Osteocyte (in vitro differentiated cells): Measurements from ENCODE around the gene TRAK1. TPM values are rescaled to one million over a fixed set of nuclear protein-coding genes. Genes with fewer than 3 reads are reported as not detected.

Source experiments
- DNase-seq: peaks from one replicate; pipeline ENCODE4 v3.0.0; 2021; ENCODE audit warnings: mixed read lengths; ENCODE audit not compliant: unreplicated experiment; ENCODE audit errors: extremely low spot score
- H3K27ac Mint-ChIP-seq: one replicate; pipeline ENCODE4 v1.8.0; 2021; ENCODE audit warnings: mild to moderate bottlenecking, mixed read lengths; ENCODE audit not compliant: unreplicated experiment
- H3K27me3 Mint-ChIP-seq: one replicate; pipeline ENCODE4 v1.8.0; 2021; ENCODE audit warnings: mixed read lengths; ENCODE audit not compliant: unreplicated experiment
- H3K36me3 Mint-ChIP-seq: one replicate; pipeline ENCODE4 v1.8.0; 2021; ENCODE audit warnings: mixed read lengths; ENCODE audit not compliant: unreplicated experiment
- H3K4me1 Mint-ChIP-seq: one replicate; pipeline ENCODE4 v1.8.0; 2021; ENCODE audit warnings: mixed read lengths; ENCODE audit not compliant: unreplicated experiment
- H3K4me3 Mint-ChIP-seq: one replicate; pipeline ENCODE4 v1.8.0; 2021; ENCODE audit warnings: mild to moderate bottlenecking, moderate library complexity, mixed read lengths; ENCODE audit not compliant: unreplicated experiment
- H3K9me3 Mint-ChIP-seq: one replicate; pipeline ENCODE4 v1.8.0; 2021; ENCODE audit warnings: mixed read lengths; ENCODE audit not compliant: unreplicated experiment
- CTCF ChIP-seq: fragments of 200-600 bp; sonication (generic); IDR thresholded peaks from 2 replicates; pipeline ENCODE4 v1.5.0; 2021; ENCODE audit warnings: antibody characterized with exemption, mild to moderate bottlenecking, moderate library complexity
- total RNA-seq: library from RNA; stranded (reverse); gene quantifications from 2 replicates; pipeline ENCODE4 v1.2.1, GENCODE V29; 2021

TRAK1 gene
- total RNA-seq, 1 donor from 2014 or later, result 30.7 TPM

- no peak for TF ChIP-seq CTCF
- Mint-ChIP-seq H3K27me3 (peaks cover 2% of the 10 kb centered on the region), H3K4me3 (no peak overlapping the region), H3K36me3 (peaks cover 32% of the 10 kb centered on the region), H3K9me3 (no peaks in the 10 kb centered on the region), H3K4me1 (peaks cover 6% of the 10 kb centered on the region), H3K27ac (no peak overlapping the region)
- no peak for DNase-seq
These were observed 133.7 kb downstream of the TRAK1 start for GRCh38 chr3:42224658-42225421.

- no peak overlapping the region for H3K27ac Mint-ChIP-seq
- peaks cover 26% of the 10 kb centered on the region for H3K36me3 Mint-ChIP-seq
- no peak overlapping the region for H3K4me3 Mint-ChIP-seq
- peaks cover 6% of the 10 kb centered on the region for H3K4me1 Mint-ChIP-seq
- no peak for DNase-seq
- no peaks in the 10 kb centered on the region for H3K9me3 Mint-ChIP-seq
- TF ChIP-seq CTCF, result no peak
- H3K27me3 Mint-ChIP-seq, result peaks cover 2% of the 10 kb centered on the region
These were observed 134.6 kb downstream of the TRAK1 start for GRCh38 chr3:42225486-42226363.

- DNase-seq, result no peak
- Mint-ChIP-seq H3K9me3 (no peaks in the 10 kb centered on the region), H3K4me3 (no peak overlapping the region), H3K27me3 (peaks cover 2% of the 10 kb centered on the region), H3K27ac (no peak overlapping the region), H3K4me1 (peaks cover 6% of the 10 kb centered on the region), H3K36me3 (peaks cover 26% of the 10 kb centered on the region)
- no peak for TF ChIP-seq CTCF
These were observed 135.6 kb downstream of the TRAK1 start for GRCh38 chr3:42226470-42227425.

- peaks cover 16% of the 10 kb centered on the region for H3K36me3 Mint-ChIP-seq
- H3K9me3 Mint-ChIP-seq, result no peaks in the 10 kb centered on the region
- DNase-seq, result no peak
- TF ChIP-seq CTCF, result peak; percentile 32
- peaks cover 2% of the 10 kb centered on the region for H3K27me3 Mint-ChIP-seq
- H3K4me1 Mint-ChIP-seq, result peaks cover 6% of the 10 kb centered on the region
- no peak overlapping the region for H3K4me3 Mint-ChIP-seq
- H3K27ac Mint-ChIP-seq, result no peak overlapping the region
These were observed 137.6 kb downstream of the TRAK1 start for GRCh38 chr3:42228796-42229195.
